22Rv1 (cell line): ENCODE results near the gene PLCB1.

Experiments
- ZFX ChIP-seq: fragments of 450-650 bp; IDR thresholded peaks from 2 replicates; pipeline ENCODE4 v1.6.1; 2017; ENCODE audit warnings: antibody characterized with exemption, borderline replicate concordance
- TF ChIP-seq, protein P1 (sequence below): fragments of 450-650 bp; IDR thresholded peaks from 2 replicates; pipeline ENCODE4 v1.5.1; 2017; ENCODE audit warnings: mild to moderate bottlenecking

DNA sequence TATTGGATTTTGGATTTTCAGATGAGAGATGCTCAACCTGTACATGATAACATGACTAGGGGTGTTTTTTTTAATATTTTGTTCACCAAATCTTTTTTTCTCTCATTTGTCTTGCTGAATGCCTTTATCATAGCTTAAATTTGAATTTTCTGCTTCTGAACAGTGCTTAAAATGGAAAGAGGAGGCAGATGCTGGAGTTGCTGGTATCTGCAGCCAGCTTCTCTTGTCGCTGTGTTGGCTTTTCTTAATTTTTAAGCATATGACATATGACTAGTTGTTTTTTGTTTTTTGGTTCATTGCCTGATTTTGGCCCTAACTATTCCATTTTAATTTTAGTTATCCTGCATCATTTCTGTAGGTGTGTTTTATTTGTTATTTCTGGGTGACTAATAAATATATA is 196.1 kb downstream of the PLCB1 start:
- TF ChIP-seq, protein P1, sequence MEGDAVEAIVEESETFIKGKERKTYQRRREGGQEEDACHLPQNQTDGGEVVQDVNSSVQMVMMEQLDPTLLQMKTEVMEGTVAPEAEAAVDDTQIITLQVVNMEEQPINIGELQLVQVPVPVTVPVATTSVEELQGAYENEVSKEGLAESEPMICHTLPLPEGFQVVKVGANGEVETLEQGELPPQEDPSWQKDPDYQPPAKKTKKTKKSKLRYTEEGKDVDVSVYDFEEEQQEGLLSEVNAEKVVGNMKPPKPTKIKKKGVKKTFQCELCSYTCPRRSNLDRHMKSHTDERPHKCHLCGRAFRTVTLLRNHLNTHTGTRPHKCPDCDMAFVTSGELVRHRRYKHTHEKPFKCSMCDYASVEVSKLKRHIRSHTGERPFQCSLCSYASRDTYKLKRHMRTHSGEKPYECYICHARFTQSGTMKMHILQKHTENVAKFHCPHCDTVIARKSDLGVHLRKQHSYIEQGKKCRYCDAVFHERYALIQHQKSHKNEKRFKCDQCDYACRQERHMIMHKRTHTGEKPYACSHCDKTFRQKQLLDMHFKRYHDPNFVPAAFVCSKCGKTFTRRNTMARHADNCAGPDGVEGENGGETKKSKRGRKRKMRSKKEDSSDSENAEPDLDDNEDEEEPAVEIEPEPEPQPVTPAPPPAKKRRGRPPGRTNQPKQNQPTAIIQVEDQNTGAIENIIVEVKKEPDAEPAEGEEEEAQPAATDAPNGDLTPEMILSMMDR = no peak
- no peak for TF ChIP-seq ZFX
